Measurements from ENCODE around the gene L3MBTL2. TPM values are rescaled to one million over a fixed set of nuclear protein-coding genes. Genes with fewer than 3 reads are reported as not detected.

The L3MBTL2 gene
- total RNA-seq, 1 donor from 2014 or later = 20.1 TPM

DNA sequence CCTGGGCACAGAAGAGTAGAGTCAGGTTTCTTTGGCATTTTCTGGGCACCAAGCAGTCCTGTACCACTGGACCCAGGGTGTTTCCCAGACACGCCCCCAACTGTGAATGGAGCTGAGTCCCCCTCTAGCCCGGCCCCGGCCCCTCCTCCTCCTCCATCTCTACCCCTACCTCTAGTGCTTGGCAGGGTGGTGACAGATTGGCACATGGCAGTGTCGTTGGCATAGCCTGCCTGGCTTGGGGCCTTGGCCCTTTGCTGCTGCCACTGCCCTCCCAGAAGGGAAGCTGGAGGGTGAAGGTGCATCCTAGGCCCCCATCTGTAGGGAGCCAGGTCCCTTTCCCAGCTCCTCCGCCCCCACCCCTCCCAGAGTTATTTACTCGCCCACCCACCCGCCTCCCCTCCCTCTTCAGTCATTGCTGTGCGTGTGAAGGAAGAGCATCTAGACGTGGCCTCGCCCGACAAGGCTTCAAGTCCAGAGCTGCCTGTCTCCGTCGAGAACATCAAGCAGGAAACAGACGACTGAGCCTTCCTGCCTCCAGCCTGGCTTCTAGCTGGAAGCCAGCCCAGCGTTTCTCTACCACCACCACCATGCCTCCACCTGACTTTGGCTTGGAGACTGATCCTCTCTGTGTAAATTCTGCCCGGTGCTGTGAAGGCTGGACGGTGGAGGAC, 24.8 kb downstream of the L3MBTL2 start:
- Mint-ChIP-seq H3K9me3 (ENCODE audit: unreplicated experiment) (no peaks in the 10 kb centered on the region), H3K4me1 (ENCODE audit: unreplicated experiment) (peaks cover 24% of the 10 kb centered on the region), H3K27me3 (ENCODE audit: unreplicated experiment) (peaks cover 6% of the 10 kb centered on the region), H3K27ac (ENCODE audit: unreplicated experiment) (peak overlapping the region; percentile 94), H3K36me3 (ENCODE audit: low read depth, unreplicated experiment) (peaks cover 14% of the 10 kb centered on the region), H3K4me3 (ENCODE audit: unreplicated experiment) (no peak overlapping the region)
- DNase-seq (ENCODE audit: low spot score) = peak; percentile 35
- TF ChIP-seq CTCF (IDR thresholded peaks at IDR 0.05; ENCODE audit: unreplicated experiment) = no peak

- DNase-seq (ENCODE audit: low spot score) = no peak
- no peak for TF ChIP-seq CTCF (IDR thresholded peaks at IDR 0.05; ENCODE audit: unreplicated experiment)
- Mint-ChIP-seq H3K27me3 (ENCODE audit: unreplicated experiment) (peaks cover 6% of the 10 kb centered on the region), H3K36me3 (ENCODE audit: low read depth, unreplicated experiment) (peaks cover 14% of the 10 kb centered on the region), H3K27ac (ENCODE audit: unreplicated experiment) (peak overlapping the region; percentile 94), H3K4me1 (ENCODE audit: unreplicated experiment) (peaks cover 24% of the 10 kb centered on the region), H3K4me3 (ENCODE audit: unreplicated experiment) (no peak overlapping the region), H3K9me3 (ENCODE audit: unreplicated experiment) (no peaks in the 10 kb centered on the region)
Measured at GRCh38 chr22:41230401-41230785, 25.3 kb downstream of the L3MBTL2 start.

DNA sequence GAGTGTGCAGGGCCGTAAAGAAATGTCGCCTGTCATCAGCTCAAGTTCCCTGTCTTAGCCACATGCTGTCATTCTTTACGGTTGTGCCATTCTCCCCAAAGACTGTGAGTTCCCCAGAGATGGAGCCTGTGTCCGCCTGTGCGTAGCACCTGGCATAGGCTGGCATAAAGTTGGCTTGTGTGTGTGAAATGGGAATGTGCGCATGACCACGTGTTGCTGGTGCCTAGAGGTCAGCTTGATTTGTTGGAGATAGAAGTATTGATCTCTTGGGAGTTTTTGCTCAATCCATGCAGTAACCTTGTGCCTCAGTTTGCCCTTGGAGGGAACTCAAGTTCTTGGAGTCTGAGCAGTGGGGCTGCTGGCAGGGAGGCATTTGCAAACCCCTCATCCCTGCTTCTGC, 26.3 kb downstream of the L3MBTL2 start:
- Mint-ChIP-seq H3K4me3 (ENCODE audit: unreplicated experiment) (peak overlapping the region; percentile 47), H3K27ac (ENCODE audit: unreplicated experiment) (no peak overlapping the region), H3K36me3 (ENCODE audit: low read depth, unreplicated experiment) (peaks cover 14% of the 10 kb centered on the region), H3K9me3 (ENCODE audit: unreplicated experiment) (no peaks in the 10 kb centered on the region), H3K4me1 (ENCODE audit: unreplicated experiment) (peaks cover 24% of the 10 kb centered on the region), H3K27me3 (ENCODE audit: unreplicated experiment) (peaks cover 8% of the 10 kb centered on the region)
- DNase-seq (ENCODE audit: low spot score) = no peak
- no peak for TF ChIP-seq CTCF (IDR thresholded peaks at IDR 0.05; ENCODE audit: unreplicated experiment)

DNA sequence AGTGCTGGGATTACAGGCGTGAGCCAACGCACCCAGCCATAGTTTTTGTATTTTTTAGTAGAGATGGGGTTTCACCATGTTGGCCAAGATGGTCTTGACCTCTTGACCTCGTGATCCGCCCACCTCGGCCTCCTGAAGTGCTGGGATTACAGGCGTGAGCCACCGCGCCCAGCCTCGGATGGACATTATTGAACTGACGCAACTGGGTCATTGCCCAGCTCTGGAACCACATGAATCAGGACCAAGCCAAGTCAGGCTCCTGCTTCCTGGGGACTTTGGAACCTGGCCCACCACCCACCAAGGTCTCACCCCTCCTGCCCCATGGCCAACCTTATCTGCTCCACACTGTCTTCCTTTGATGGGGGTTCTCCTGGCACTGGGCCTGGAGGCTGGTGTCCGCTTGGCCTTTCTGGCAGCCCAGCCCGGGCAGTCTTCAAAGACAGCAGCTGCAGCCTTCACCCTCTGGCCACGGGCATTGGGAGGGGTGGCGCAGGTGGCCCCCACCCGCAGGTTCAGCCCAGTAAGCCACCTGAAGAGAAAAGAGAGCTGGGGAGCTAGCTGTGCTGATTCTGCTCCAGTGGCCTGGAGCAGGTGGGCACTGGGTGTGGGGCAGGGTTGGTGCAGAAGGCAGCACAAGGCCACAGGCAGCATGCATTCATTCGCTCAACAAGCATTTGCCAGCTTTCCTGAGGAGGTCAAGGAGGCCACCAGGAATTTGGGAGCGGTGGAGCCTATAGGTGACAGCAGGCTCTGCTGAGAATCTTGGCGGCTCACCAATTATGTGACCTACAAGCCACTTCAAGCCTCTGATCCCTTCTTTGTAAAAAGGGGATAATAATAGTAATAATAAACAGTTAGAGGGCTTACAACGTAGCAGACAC, 29.9 kb downstream of the L3MBTL2 start:
- DNase-seq (ENCODE audit: low spot score) = no peak
- no peak for TF ChIP-seq CTCF (IDR thresholded peaks at IDR 0.05; ENCODE audit: unreplicated experiment)
- H3K27ac Mint-ChIP-seq (ENCODE audit: unreplicated experiment) = no peak overlapping the region
- peaks cover 9% of the 10 kb centered on the region for H3K36me3 Mint-ChIP-seq (ENCODE audit: low read depth, unreplicated experiment)
- no peak overlapping the region for H3K4me3 Mint-ChIP-seq (ENCODE audit: unreplicated experiment)
- peaks cover 24% of the 10 kb centered on the region for H3K4me1 Mint-ChIP-seq (ENCODE audit: unreplicated experiment)
- H3K27me3 Mint-ChIP-seq (ENCODE audit: unreplicated experiment) = peaks cover 10% of the 10 kb centered on the region
- H3K9me3 Mint-ChIP-seq (ENCODE audit: unreplicated experiment) = no peaks in the 10 kb centered on the region

Data from endothelial cell (in vitro differentiated cells).